GM13977 (cell line): ENCODE data around the gene FAS.

ENCODE experiments used
- DNase-seq: peaks from one replicate; pipeline ENCODE4 v3.0.0; 2012; ENCODE audit warnings: low spot score
- CTCF ChIP-seq: IDR thresholded peaks from 2 replicates; pipeline ENCODE4 v1.5.1; 2012; ENCODE audit warnings: mild to moderate bottlenecking, control low read depth; ENCODE audit not compliant: insufficient read depth; ENCODE audit errors: extremely low read depth, missing control alignments
- in situ Hi-C: fragments of 300-500 bp; cut with MboI; formaldehyde crosslinking; loops from one replicate; pipeline ENCODE4 v1.12.0; 2022; ENCODE audit warnings: low sequenced_read_pairs, low pct_unique_long_range_greater_than_20kb, mixed read lengths, inconsistent platforms; ENCODE audit not compliant: unreplicated experiment

The FAS gene

DNA sequence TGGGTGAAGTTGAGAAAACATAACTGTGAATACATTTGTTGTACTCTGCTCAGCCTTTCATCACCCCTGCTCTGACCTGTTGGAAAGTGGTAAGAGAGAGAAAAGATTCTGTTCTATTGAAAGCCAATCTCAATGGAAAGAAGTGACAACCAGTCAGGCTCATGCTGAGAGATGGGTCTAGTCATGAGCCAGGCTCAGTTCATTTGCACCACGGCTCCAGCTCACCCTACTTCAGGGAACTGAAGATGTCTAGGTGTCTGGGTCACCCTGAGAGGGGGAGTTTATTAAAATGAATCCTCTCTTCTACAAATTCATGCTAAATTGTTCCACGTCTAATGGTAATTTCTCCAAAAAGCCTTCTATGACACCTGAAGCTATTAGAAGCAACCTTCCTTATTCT, 12.1 kb upstream of the FAS start:
- in situ Hi-C loops = no loop called here
- DNase-seq = no peak
- no peak for TF ChIP-seq CTCF

GRCh38 chr10:88979153-88979562, 11.4 kb upstream of the FAS start:
- in situ Hi-C loops = no loop called here
- no peak for DNase-seq

GRCh38 chr10:88979603-88980002, 11.0 kb upstream of the FAS start:
- TF ChIP-seq CTCF = no peak
- in situ Hi-C loops = loop anchor here (5.0 kb wide), 1 partner anchor 37 kb away; no protein-coding TSS in a partner anchor

More at GRCh38 chr10:88979153-88979562, 11.4 kb upstream of the FAS start:
- TF ChIP-seq CTCF = no peak

GRCh38 chr10:88980247-88980646, 10.4 kb upstream of the FAS start:
- in situ Hi-C loops = loop anchor here (5.0 kb wide), 1 partner anchor 38 kb away; no protein-coding TSS in a partner anchor
- TF ChIP-seq CTCF = no peak

More at GRCh38 chr10:88979603-88980002, 11.0 kb upstream of the FAS start:
- no peak for DNase-seq

DNA sequence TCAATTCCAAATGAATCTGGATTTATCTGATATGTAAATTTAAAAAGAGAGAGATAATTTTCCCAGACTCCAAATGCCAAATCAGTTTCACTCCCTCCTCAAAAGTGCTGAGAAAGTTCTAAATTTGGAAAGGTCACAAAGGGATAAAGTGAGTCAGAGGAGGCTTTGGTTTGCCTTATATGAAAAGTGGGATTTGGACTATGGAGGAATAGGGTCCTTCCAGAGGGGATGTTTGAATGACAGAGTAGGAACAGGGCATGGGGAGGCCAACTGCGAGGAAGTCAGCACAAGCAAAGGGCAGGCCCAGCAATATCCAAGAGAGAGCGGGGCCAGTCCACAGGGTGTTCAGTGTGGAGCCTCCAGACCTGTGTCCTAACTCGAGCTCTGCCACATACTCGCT, 9.8 kb upstream of the FAS start:
- in situ Hi-C loops = loop anchor here (5.0 kb wide), 1 partner anchor 38 kb away; no protein-coding TSS in a partner anchor
- no peak for TF ChIP-seq CTCF
- DNase-seq = no peak

More at GRCh38 chr10:88980247-88980646, 10.4 kb upstream of the FAS start:
- DNase-seq = no peak

DNA sequence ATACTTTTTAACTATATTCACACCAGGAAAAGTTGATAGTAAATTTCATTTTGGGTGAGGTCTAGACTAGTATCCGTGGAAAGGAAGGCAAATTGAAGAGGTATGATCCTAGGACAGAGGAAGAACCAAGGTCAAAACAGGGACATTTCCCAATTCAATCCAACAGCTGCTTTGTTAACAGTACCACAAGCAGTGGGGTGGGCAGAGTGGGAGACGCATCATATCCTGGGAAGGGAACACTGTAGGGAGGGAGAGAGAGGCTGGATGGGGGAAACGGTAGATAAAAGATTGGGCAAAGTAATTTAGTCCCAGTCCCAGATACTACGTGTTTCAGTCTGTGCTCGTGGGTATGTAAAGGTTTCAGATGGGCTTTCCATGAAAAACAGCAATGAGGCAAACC, 9.2 kb upstream of the FAS start:
- no peak for DNase-seq
- in situ Hi-C loops = loop anchor here (5.0 kb wide), 1 partner anchor 39 kb away; no protein-coding TSS in a partner anchor
- TF ChIP-seq CTCF = no peak
